Activated gamma-delta T cell treated with anti-CD3 and anti-CD28 coated beads, Interleukin-2, amount 50 U/mL, for 16 hours (primary cell): ENCODE data around the gene OPA1.
"Not testable (repeated sequence)": the region's sequence is repeated elsewhere in the genome, so short reads cannot be mapped to it uniquely, and the experiment has no call there.

Source experiments
- DNase-seq: peaks from one replicate; pipeline ENCODE4 v3.0.0-alpha.2; 2020; ENCODE audit warnings: low read depth

OPA1 gene

DNA sequence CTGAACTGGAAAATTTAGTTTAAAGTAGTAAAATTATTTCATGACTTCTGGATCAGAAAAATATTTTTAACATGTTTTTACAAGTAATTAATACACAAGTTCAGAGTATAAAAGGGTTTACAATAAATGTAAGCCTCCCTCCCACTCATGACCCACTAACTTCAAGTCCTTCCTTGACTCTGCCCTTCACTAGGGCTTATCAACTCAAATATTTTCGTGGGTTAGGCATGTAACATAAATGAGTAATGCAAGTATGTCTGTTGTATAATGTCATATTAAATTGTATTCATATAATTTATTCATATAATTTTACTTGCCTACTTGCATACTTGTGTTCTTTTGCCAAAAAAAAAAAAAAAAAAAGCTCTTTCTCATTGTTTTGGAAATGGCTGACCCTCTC, 3.4 kb upstream of the OPA1 start:
- DNase-seq: no peak

DNA sequence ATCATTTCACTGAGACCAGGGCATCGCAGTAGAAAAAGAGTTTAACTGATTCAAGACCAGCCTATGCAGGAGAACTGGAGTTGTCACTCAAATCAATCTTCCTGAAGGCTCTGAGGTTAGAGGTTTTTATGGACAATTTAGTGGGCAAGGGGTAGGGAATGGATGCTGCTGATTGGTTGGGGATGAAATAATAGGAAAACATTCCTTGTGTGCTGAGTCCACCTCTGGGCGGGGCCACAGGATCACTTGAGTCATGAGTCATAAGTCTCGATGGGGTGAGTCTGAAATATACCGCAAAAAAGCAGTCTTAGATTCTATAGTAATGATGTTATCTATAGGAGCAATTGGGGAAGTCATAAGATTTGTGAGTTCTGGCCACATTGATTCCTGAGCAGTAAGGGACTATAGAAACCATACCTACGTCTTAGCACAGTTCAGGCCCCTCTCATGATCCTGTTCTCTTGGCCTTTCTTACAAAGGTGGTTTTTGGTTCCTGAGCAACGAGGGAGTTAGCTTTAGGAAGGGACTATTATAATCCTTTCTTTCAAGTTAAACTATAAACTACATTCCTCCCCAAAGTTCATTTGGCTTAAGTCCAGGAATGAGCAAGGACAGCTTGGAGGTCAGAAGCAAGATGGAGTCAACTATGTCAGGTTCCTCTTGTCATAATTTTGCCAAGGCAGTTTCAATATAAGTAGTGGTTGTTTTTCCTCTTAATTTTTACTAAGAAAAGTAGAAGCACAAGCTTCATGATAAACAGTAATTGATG, 2.7 kb upstream of the OPA1 start:
- no peak for DNase-seq

DNA sequence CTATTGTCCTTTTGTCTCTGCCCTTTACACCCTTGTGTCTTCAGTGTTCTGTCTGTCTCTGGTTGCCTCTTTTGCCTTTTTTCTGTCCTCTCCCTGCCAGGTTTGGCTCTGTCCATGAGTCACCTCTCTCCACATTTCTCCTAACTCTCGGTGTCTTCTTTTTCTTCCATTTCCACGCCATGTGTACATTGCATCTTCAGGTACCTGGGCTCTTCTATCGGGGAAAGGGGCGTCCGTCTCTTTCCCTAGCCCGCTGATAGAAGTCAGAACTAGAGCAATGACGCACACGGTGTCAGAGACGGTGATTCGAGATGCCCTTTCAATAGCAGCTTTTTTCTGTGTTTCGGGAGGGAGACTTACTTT, 641 bp downstream of the OPA1 start:
- DNase-seq: no peak

DNA sequence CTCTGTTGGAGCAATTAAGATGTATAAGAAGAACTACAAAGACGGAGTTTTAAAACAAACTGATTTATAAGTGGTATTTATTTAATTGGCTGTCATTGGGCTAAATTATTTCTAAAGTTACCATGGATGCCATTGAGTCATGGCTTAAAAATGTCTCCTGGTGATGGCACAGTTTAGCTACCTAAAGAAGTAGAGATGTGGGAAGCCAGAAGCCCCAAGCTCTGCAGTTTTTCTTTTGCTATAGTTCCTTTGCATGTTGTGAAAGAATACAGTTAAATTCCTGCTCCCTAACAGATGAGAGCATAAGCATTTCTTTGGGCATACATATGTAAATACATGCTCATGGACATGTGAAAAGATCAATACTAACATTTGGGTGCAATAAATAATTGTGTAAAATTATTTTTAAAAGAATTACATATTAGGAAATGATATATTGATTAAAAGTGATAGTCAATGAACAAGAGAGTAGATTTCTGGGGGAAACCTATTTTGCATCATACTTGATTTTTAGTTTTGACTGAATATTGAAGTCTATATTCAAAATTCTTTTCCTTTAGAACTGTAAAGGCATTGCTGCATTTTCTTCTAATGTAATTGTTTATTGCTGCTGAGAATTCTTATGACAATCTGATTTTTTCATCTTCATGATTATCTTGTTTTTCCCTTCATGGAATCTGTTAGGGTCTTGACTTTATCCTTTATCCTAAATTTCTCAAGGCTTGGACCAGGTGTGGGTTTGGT, 2.1 kb downstream of the OPA1 start:
- no peak for DNase-seq

DNA sequence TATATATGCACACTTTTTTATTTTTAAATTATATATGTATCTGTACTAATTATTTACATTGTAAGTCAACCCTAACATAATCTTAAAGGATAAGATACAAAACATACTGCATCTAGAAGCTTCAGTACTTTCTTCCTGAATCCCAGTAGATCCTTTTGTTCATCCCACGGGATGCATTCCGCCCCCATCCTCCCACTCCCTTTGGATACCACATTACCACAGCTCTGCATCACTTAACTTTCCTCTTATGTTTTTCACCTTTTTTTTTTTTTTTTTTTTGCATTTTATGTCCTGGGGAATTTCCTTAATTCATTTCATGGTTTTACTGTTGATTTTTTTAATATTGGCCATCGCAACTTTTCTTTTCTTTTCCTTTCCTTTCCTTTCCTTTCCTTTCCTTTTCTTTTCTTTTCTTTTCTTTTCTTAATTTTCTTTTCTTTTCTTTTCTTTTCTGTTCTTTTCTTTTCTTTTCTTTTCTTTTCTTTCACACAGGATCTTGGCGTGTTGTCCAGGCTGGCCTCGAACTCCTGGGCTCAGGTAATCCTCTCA, 3.0 kb downstream of the OPA1 start:
- DNase-seq: no peak

DNA sequence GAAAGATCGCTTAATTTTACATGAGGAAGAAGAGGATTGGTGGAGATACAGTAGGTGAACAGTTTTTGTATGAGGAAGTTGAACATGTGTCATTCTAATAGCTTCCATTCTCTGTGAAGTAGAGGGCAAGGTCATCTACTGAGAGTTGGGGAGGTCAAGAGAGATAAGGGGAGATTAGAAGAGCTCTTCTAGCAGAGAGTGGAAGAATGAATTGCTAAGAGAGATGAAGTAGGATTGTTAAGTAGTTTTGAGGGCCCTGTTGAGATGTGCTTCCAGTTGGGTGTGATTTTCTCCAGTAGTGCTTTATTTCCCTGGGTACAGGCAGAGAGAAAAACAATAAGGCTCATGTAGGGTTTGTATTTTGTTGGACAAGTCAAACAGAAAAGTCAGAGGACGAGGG, 5.2 kb downstream of the OPA1 start:
- DNase-seq: no peak

DNA sequence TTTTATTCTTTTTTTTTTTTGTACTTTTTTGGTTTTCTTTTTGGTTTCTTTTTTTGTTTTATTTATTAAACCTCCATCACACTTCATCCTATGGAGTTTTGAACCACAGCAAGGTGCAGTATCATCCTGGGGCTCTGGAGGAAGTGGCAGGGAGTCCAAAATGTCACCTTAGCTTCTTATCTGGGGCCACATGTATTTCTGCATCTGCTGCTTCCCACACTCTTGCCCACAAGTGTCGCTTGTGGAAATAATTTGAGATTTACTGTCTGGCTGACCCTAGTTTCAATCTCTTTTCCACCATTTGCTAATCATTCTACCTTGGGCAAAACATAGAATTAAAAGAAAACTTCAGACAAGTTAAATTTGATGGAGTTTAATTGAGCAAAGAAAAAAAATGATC, 6.4 kb downstream of the OPA1 start:
- DNase-seq: no peak

DNA sequence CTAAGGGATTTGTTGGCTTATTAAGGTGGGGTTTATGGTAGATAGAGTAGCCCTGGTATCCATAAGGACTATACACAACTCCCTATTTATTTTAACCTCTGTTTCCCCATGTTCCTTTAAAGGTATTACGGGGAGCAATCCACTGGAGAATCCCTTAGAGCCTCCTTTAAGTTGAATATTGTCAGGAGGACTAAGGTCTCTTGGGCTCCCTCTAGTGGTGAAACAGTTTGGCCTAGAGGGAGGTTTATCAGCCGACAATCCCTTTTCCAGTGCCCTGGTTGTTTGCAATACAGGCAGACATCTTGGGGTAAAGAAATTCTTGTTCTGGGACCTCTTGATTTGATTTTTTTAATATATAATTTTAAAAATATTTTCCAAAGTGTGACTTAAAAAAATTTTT, 12.9 kb downstream of the OPA1 start:
- DNase-seq: peak; percentile 36

DNA sequence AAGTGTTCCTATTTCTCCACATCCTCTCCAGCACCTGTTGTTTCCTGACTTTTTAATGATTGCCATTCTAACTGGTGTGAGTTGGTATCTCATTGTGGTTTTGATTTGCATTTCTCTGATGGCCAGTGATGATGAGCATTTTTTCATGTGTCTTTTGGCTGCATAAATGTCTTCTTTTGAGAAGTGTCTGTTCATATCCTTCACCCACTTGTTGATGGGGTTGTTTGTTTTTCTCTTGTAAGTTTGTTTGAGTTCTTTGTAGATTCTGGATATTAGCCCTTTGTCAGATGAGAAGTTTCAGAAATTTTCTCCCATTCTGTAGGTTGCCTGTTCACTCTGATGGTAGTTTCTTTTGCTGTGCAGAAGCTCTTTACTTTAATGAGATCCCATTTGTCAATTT, 13.9 kb downstream of the OPA1 start:
- DNase-seq: not testable (repeated sequence)

DNA sequence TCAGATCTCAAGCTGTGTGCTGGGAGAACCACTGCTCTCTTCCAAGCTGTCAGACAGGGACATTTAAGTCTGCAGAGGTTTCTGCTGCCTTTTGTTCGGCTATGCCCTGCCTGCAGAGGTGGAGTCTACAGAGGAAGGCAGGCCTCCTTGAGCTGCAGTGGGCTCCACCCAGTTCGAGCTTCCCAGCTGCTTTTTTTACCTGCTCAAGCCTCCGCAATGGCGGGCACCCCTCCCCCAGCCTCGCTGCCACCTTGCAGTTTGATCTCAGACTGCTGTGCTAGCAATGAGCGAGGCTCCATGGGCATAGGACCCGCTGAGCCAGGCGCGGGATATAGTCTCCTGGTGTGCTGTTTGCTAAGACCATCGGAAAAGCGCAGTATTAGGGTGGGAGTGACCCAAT, 17.5 kb downstream of the OPA1 start:
- not testable (repeated sequence) for DNase-seq

DNA sequence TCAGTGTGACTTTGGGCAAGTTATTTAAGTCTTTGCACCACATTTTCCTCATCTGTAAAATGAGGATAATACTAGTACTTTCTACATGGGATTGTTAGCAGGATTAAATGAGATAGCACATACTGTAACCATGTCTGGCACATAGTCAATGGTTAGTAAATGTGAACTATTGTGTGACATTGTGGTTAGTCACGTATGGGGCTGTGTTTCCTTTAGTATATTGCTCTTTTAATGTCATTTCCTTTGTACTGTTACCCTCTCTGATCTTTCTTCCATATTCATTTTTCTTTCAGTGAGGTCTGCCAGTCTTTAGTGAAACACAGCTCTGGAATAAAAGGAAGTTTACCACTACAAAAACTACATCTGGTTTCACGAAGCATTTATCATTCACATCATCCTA, 21.4 kb downstream of the OPA1 start:
- DNase-seq: no peak

DNA sequence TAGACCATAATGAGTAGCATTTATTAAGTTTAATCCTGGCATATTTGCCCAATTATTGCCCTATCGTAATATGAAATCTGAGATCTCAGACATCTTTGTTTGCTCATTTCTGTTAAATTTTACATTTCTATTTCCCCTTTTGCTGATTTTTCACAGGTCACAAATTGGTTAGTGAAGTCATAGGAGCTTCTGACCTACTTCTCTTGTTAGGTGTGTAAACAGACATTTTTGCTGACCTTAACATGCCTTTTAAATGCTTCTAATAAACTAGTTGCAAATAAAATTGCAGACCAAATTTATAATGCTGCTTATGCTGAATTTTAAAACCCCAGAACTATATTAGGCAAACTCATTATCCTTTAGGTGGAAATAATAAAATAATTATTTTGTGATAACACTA, 24.6 kb downstream of the OPA1 start:
- no peak for DNase-seq

DNA sequence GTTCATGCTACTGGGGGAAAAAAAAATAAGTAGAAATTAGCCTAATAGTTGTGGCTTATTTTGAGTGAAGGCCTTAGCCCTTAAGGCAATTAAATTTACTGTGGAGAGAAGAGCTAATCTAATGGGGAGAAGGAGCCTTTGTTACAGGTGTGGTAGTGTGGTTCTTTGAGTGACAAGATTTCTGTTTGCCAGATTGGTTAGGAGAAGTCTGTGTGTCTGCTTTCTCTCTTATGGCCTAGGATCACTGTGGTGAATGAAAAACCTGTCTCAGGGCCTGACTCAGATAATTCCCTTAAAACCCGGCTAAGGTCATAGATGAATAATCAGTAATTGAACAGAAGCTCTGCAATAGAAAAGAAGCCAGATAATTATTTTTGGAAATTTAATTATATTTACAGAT, 27.0 kb downstream of the OPA1 start:
- no peak for DNase-seq

DNA sequence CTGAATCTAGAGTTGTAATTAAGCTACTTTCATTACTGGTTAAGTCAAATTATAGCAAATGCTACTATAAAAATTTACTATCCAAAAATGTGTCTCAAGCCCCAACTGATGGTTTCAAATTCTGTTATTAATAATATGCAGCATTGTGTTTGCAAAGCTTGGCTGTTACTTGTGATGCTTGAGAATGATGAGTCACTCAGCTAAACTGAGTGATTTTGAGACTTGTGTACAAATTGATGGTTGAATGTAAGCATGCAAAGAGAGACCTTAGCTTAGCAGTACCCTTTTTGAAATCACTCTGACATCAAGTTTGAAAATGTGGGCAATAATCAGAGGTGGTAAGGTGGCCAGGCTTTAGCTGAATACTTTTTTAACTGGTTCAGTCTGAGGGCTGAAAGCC, 27.6 kb downstream of the OPA1 start:
- no peak for DNase-seq

DNA sequence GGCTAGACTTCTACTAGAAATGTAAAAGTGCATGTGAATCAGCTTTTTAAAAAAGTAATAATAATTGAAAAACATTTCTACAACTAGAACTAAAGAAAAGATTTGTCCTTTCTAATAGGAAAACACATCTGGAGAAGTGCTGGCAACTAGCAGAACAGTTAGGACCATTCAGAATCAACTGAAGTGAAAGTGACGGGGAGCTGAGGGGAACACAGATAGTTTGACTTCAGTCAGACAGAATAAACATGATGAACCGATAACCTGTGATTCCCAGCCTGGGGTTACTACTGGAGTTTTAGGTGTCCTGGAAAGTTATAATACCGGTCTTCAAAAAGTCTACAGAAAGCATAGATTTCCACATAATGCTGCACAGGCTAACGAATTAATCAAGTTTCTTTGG, 28.1 kb downstream of the OPA1 start:
- DNase-seq: no peak

DNA sequence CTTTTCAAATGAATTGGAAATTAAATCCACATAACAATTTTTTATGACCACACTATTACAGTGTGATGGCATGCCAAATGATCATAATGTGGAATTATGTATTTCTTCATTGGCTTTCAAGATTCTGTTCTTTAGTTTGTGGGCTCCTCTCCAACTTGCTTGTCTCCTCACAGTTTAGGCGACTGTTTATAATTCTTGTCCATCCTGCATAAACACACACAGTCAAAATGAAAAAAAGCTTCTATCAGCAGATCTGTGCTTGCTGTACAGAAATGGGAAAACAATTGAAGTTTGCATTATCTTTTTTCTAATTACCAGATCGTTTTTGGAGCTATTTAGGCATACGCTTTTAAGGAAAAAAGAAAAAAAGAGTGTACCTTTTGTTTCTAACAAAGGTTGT, 37.0 kb downstream of the OPA1 start:
- DNase-seq: no peak

DNA sequence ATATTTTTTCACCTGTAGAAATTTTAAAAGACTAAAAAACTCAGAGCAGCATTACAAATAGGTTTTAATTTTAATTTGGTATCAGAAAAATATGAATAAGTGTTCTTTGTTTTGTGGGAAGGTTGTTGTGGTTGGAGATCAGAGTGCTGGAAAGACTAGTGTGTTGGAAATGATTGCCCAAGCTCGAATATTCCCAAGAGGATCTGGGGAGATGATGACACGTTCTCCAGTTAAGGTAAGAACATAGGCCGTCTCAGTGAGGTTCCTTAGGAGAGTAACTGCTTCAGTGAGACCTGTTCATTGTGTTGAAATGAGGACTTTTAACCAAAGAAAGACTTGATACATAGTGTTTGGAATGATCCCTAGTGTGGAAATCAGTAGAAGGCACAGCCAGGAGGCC, 44.8 kb downstream of the OPA1 start:
- no peak for DNase-seq

DNA sequence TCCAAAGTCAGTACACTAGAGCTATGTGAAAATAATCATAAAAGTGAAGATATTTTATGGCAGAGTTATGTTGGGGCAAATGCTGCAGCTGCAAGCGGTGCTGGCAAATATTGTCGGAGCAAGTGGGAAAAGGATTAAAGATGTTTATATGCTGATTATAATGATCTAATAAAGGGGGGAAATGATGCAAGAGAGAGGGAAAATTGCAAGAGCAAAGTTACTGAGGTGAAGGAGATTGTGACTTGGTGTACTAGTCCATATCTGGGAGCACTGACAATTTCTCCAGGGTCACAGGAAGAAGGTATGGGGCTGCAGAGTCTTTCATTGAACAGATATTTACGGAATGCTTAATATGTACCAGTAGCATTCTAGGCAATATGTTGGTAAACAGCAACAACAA, 45.8 kb downstream of the OPA1 start:
- no peak for DNase-seq

DNA sequence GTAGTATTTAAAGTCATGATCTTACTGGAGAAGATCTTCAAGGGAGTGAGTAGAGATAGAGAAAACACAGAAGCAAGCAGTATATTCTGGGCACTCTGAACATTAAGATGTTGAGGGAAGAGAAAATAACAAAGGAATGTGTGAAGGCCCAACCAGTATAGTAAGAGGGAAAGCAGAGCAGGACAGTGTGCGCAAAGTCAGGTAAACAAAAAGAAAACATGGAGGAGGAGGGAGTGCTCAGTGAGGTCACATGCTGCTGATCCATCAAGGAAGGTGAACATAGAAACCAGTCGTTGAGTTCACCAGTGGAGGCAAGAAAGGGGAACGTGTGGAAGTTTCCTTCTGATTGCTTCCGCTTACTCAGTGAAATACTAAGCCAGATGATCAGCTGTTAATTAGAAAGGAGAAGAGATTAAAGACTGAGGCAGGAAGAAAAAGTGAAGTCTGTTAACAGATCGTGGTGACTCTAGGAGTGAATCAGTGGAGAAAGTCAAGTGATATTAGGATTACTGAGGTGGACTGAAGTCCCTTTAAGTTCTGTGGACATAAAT, 47.2 kb downstream of the OPA1 start:
- DNase-seq: no peak

DNA sequence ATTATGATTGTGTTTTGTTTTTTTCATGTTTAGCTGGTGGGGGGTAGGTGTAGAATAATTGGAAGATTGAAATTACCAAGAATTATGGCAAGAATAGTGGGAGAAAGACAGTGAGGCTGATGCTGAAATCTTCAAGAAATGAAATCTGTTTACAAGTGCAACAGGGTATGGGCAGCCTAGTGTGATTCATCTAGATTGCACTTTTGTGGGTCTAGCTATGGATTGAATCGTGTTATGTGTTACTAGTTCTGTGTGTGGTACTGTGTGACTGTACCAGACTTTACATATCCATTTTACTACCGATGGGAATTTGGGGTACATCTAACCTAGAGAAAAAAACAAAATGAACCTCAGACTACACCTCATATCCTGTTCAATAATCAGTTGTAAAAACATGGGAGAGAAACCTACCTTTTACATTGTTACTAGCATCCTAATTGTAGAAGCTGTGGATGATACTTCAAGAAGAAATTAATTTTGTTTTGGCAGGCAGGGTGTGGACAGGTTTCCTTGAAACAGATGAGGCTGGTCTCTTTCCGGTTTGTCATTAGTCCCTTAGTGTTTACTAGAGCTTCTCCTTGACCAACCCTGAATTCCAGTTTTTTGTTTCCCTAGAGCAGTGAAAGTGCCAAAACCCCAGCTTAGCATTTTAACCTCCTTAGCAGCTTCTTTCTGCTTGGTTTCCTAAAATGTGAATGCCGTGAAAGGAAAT, 47.9 kb downstream of the OPA1 start:
- DNase-seq: no peak

DNA sequence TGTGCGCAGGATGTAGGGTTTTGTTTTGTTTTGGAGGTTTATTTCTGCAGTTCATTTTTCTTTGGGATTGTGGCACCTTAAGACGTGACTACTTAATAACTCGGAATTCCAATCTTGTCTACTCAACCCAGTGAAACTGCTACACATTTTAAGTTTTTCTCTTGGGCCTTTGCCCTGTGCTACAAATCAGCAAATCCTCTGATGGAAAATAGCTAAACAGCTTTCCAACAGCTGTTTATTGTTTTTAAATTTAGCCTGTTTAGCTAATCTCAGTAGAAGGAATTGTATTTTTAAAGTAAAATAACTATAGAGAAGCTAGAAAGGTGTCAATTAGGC, 48.4 kb downstream of the OPA1 start:
- DNase-seq: no peak

DNA sequence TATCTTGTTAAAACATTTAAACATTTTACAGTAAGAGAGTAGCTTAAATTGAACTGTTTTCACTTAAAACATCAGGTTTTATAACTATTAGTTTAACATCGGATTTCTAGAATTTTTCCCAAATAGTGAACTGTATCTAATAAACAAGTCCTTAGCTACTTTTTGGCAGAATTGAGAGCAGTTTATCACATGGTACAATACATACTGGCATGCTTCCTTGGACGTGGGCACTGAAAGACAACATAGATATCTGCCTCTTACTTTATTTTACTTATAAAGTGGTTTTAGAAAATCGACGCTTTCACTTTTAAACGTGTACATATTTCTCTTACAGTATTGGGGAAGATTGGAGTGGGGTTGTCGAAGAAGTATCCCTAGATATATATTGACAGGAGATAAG, 52.8 kb downstream of the OPA1 start:
- no peak for DNase-seq

DNA sequence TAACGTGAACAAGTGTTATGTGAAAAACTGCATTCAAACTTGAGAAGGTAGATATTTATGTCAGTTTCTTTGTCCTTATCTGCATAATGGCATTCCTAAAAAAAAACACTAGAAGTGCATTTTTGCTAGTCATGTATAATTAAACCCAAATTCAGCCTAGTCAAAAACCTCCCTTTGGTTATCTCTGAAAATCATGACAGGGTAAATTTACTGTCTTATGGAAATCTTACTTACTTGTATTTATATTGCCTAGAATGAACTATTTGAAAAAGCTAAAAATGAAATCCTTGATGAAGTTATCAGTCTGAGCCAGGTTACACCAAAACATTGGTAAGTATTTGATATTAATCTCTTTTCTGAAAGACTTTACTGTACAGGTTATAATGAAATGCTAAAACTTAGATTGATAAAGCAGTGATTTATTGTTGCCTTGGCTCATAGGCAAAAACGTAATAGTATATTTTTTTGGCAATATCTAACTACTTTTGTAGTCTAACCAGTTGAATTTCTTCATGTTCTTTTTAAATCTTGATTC, 55.6 kb downstream of the OPA1 start:
- no peak for DNase-seq
